GM18502 (cell line): ENCODE results near the gene VPS13C.
"Not testable (repeated sequence)": the region's sequence is repeated elsewhere in the genome, so short reads cannot be mapped to it uniquely, and the experiment has no call there.

Source experiments
- ATAC-seq: cut with Tn5 transposase; IDR thresholded peaks from one replicate; pipeline ENCODE4 v1.9.1; 2021; ENCODE audit warnings: mild to moderate bottlenecking; ENCODE audit not compliant: unreplicated experiment, poor library complexity

Gene VPS13C

GRCh38 chr15:62071711-62072308 is 11.6 kb upstream of the VPS13C start:
- ATAC-seq = no peak

GRCh38 chr15:62069551-62069950 is 9.3 kb upstream of the VPS13C start:
- no peak for ATAC-seq

- ATAC-seq = no peak
These were observed 8.5 kb upstream of the VPS13C start for GRCh38 chr15:62068810-62069167.

GRCh38 chr15:62068071-62068809 is 8.0 kb upstream of the VPS13C start:
- ATAC-seq = no peak

- ATAC-seq = no peak
These were observed 7.3 kb upstream of the VPS13C start for GRCh38 chr15:62067448-62068044.

- ATAC-seq = peak; percentile 52
These were observed 6.6 kb upstream of the VPS13C start, which contains the start of gene C2CD4A for GRCh38 chr15:62066663-62067447. Gene C2CD4A, plus strand, starts transcription at chr15:62066977. Its CDS starts 637 bp downstream, at chr15:62067614.

- ATAC-seq = no peak
These were observed 3.8 kb upstream of the VPS13C start for GRCh38 chr15:62063825-62064635.

GRCh38 chr15:62060896-62061280 is 641 bp upstream of the VPS13C start:
- ATAC-seq = peak; percentile 2

GRCh38 chr15:62059816-62060112 is 483 bp downstream of the VPS13C start:
- ATAC-seq = peak; percentile 75

- no peak for ATAC-seq
These were observed 985 bp downstream of the VPS13C start for GRCh38 chr15:62059108-62059815.

GRCh38 chr15:62058327-62059028 is 1.8 kb downstream of the VPS13C start:
- no peak for ATAC-seq

GRCh38 chr15:62057341-62057980 is 2.8 kb downstream of the VPS13C start:
- ATAC-seq = no peak

GRCh38 chr15:62054979-62055378 is 5.3 kb downstream of the VPS13C start:
- no peak for ATAC-seq

GRCh38 chr15:62053439-62054085 is 6.7 kb downstream of the VPS13C start:
- ATAC-seq = no peak

- ATAC-seq = no peak
These were observed 7.5 kb downstream of the VPS13C start for GRCh38 chr15:62052713-62053112.

- no peak for ATAC-seq
These were observed 9.1 kb downstream of the VPS13C start for GRCh38 chr15:62051166-62051565.

GRCh38 chr15:62050115-62050514 is 10.1 kb downstream of the VPS13C start:
- no peak for ATAC-seq

- ATAC-seq = not testable (repeated sequence)
These were observed 12.0 kb downstream of the VPS13C start for GRCh38 chr15:62048254-62048653.
